ENCODE results near the gene PDCD1LG2.

DNA sequence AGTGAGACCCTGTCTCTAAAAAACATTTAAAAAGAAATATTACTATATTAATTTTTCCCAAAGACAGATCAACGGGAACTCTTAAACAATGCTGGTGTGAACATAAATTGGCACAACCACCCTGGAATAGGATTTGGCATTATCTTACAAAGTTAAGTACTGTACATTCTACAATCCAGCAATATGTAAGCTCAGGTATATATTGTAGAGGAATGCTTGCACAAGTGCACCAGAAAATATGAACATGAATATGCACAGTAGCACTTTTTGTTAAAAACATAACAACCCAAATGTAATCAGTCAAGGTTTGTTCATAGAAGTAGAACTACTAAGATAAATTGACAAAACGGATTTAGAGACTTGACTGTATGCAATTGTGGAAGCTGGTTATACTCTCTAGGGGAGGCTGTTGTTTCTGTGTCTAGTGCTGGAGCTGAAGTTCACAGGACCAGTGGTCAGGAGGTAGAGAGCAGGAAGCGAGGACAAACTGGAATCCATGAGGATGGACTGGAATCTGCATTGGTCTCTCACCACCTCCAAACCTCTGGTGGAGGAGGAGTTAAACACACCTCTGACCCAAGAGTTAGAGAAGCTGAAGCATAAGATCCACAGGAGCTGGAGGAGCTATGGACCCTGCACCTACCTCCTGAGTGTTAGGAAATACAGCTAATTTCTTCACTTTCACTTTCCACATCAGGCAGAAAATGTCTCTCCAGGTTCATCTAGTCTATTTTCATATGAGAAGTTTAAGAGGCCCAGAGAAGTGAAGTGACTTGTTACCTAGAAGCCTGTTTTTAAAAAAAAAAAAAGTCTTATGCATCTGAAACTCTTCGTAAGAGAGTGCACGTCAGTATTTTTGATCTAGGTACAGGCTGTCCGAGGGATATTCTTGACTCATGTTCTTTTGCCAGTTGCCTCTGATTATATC is 98.2 kb downstream of the PDCD1LG2 start:
- no peak for TF ChIP-seq CTCF (IDR thresholded peaks at IDR 0.05)
- no peak for TF ChIP-seq POLR2A (IDR thresholded peaks at IDR 0.05)
